H9 (cell line): ENCODE measurements around the gene ELOVL6. TPM values are rescaled to one million over a fixed set of nuclear protein-coding genes. Genes with fewer than 3 reads are reported as not detected.

ENCODE experiments used
- DNase-seq: peaks from one replicate; pipeline ENCODE4 v3.0.0-alpha.2; 2017
- H2AFZ ChIP-seq: one replicate; pipeline ENCODE4 v1.6.1; 2013; ENCODE audit warnings: mild to moderate bottlenecking, low read length, control low read depth, moderate library complexity
- H2AK5ac ChIP-seq: 2 replicates; pipeline ENCODE4 v1.6.1; 2013; ENCODE audit warnings: low read length, control low read depth, mixed read lengths; ENCODE audit not compliant: insufficient read length
- H2BK120ac ChIP-seq: one replicate; pipeline ENCODE4 v1.6.1; 2013; ENCODE audit warnings: low read depth, mild to moderate bottlenecking, low read length, control low read depth, inconsistent platforms; ENCODE audit not compliant: poor library complexity, severe bottlenecking
- H2BK12ac ChIP-seq: 2 replicates; pipeline ENCODE4 v1.6.1; 2013; ENCODE audit warnings: low read length, control low read depth, mixed read lengths, low read depth; ENCODE audit not compliant: insufficient read length
- H2BK15ac ChIP-seq: 2 replicates; pipeline ENCODE4 v1.6.1; 2013; ENCODE audit warnings: low read depth, low read length, control low read depth
- H2BK20ac ChIP-seq: one replicate; pipeline ENCODE4 v1.6.1; 2013; ENCODE audit warnings: low read depth, mild to moderate bottlenecking, low read length, control low read depth, inconsistent platforms; ENCODE audit not compliant: poor library complexity, severe bottlenecking
- H2BK5ac ChIP-seq: 2 replicates; pipeline ENCODE4 v1.6.1; 2013; ENCODE audit warnings: low read length, control low read depth, mixed read lengths; ENCODE audit not compliant: insufficient read length
- H3K14ac ChIP-seq: 2 replicates; pipeline ENCODE4 v1.6.1; 2013; ENCODE audit warnings: low read length, control low read depth; ENCODE audit not compliant: insufficient read depth
- H3K18ac ChIP-seq: 2 replicates; pipeline ENCODE4 v1.6.1; 2013; ENCODE audit warnings: low read depth, mild to moderate bottlenecking, mixed read lengths, low read length, control low read depth; ENCODE audit not compliant: insufficient read length
- H3K23ac ChIP-seq: 2 replicates; pipeline ENCODE4 v1.6.1; 2013; ENCODE audit warnings: low read length, control low read depth, mixed read lengths, low read depth; ENCODE audit not compliant: insufficient read length
- H3K23me2 ChIP-seq: 2 replicates; pipeline ENCODE4 v1.6.1; 2013; ENCODE audit warnings: low read depth, mild to moderate bottlenecking, mixed read lengths, low read length, control low read depth; ENCODE audit not compliant: insufficient read length, poor library complexity, severe bottlenecking
- H3K27ac ChIP-seq: 2 replicates; pipeline ENCODE4 v1.5.1; 2013; ENCODE audit warnings: low read length, control low read depth, mixed read lengths, low read depth; ENCODE audit not compliant: insufficient read length
- H3K27me3 ChIP-seq: 2 replicates; pipeline ENCODE4 v1.6.1; 2013; ENCODE audit warnings: low read length, control low read depth, inconsistent platforms; ENCODE audit not compliant: insufficient read depth
- H3K4ac ChIP-seq: 2 replicates; pipeline ENCODE4 v1.6.1; 2013; ENCODE audit warnings: low read depth, mild to moderate bottlenecking, control low read depth, inconsistent platforms, low read length, moderate library complexity
- H3K4me1 ChIP-seq: 2 replicates; pipeline ENCODE4 v1.6.1; 2013; ENCODE audit warnings: low read length, control low read depth, inconsistent platforms; ENCODE audit not compliant: insufficient read depth
- H3K4me2 ChIP-seq: 2 replicates; pipeline ENCODE4 v1.6.1; 2013; ENCODE audit warnings: low read length, control low read depth, mixed read lengths; ENCODE audit not compliant: insufficient read length, insufficient read depth
- H3K56ac ChIP-seq: 2 replicates; pipeline ENCODE4 v1.6.1; 2013; ENCODE audit warnings: low read depth, mild to moderate bottlenecking, mixed read lengths, low read length, control low read depth; ENCODE audit not compliant: insufficient read length
- H3K79me1 ChIP-seq: 2 replicates; pipeline ENCODE4 v1.6.1; 2013; ENCODE audit warnings: low read depth, mild to moderate bottlenecking, moderate library complexity, low read length, control low read depth, inconsistent platforms; ENCODE audit not compliant: insufficient read depth, poor library complexity, severe bottlenecking
- H3K79me2 ChIP-seq: 2 replicates; pipeline ENCODE4 v1.6.1; 2013; ENCODE audit warnings: low read length, control low read depth, inconsistent platforms; ENCODE audit not compliant: insufficient read depth
- H3K9ac ChIP-seq: 2 replicates; pipeline ENCODE4 v1.6.1; 2013; ENCODE audit warnings: low read length, control low read depth, mixed read lengths; ENCODE audit not compliant: insufficient read length; ENCODE audit errors: extremely low read depth
- H3K9me3 ChIP-seq: one replicate; pipeline ENCODE4 v1.6.1; 2013; ENCODE audit warnings: low read depth, low read length, inconsistent platforms; ENCODE audit not compliant: control insufficient read depth
- H3T11ph ChIP-seq: one replicate; pipeline ENCODE4 v1.6.1; 2013; ENCODE audit warnings: mild to moderate bottlenecking, low read length, control low read depth, inconsistent platforms
- H4K20me1 ChIP-seq: one replicate; pipeline ENCODE4 v1.6.1; 2013; ENCODE audit not compliant: control insufficient read depth, insufficient read length, insufficient read depth
- H4K5ac ChIP-seq: 2 replicates; pipeline ENCODE4 v1.6.1; 2013; ENCODE audit warnings: low read depth, mild to moderate bottlenecking, mixed read lengths, low read length, control low read depth; ENCODE audit not compliant: insufficient read length
- H4K8ac ChIP-seq: replicated peaks from 2 replicates; pipeline ENCODE4 v1.6.1; 2013; ENCODE audit warnings: low read length, control low read depth, mixed read lengths, low read depth; ENCODE audit not compliant: insufficient read length
- H4K91ac ChIP-seq: 2 replicates; pipeline ENCODE4 v1.6.1; 2013; ENCODE audit warnings: low read depth, mild to moderate bottlenecking, moderate library complexity, mixed read lengths, low read length, control low read depth; ENCODE audit not compliant: insufficient read length
- H3K27ac Mint-ChIP-seq, 3 experiments: 2 replicates in 2 of 3; 3 replicates in 1 of 3; pipeline ENCODE4 v1.8.0; 2020 to 2021; ENCODE audit warnings: mixed read lengths in 3 of 3, mild to moderate bottlenecking in 1 of 3, moderate library complexity in 1 of 3
- H3K27me3 Mint-ChIP-seq: 2 replicates; pipeline ENCODE4 v1.8.0; 2021; ENCODE audit warnings: low read depth, mild to moderate bottlenecking, moderate library complexity, mixed read lengths
- H3K36me3 Mint-ChIP-seq, 3 experiments: 2 replicates in 2 of 3; 3 replicates in 1 of 3; pipeline ENCODE4 v1.8.0; 2020 to 2021; ENCODE audit warnings: low read depth in 3 of 3, mixed read lengths in 3 of 3; ENCODE audit not compliant: insufficient read depth in 1 of 3
- H3K4me1 Mint-ChIP-seq, 2 experiments: 2 replicates each; pipeline ENCODE4 v1.8.0; 2020; ENCODE audit warnings: mixed read lengths in 2 of 2
- H3K4me3 Mint-ChIP-seq, 2 experiments: 2 replicates in 1 of 2; 3 replicates in 1 of 2; pipeline ENCODE4 v1.8.0; 2020 to 2021; ENCODE audit warnings: mild to moderate bottlenecking in 2 of 2, mixed read lengths in 2 of 2, moderate library complexity in 1 of 2
- H3K9me3 Mint-ChIP-seq, 2 experiments: 2 replicates in 1 of 2; 3 replicates in 1 of 2; pipeline ENCODE4 v1.8.0; 2020; ENCODE audit warnings: mild to moderate bottlenecking in 2 of 2, mixed read lengths in 2 of 2, moderate library complexity in 1 of 2
- WGBS: extraction: QIAGEN DNeasy Blood & Tissue Kit; methylation state at CpG from one replicate; pipeline ENCODE4 v1.1.7; 2013; ENCODE audit warnings: missing lambda C conversion rate, low lambda C conversion rate, mixed read lengths; ENCODE audit not compliant: insufficient read length; ENCODE audit errors: extremely low coverage; 5-methylcytosine and 5-hydroxymethylcytosine counted together
- total RNA-seq: library from RNA; stranded (reverse); gene quantifications from 2 replicates; pipeline ENCODE4 v1.2.1, GENCODE V29; 2021
- TF ChIP-seq, protein P1 (sequence below): fragments of 200-600 bp; sonication (generic); conservative IDR thresholded peaks from 3 replicates; pipeline ENCODE4 v1.8.0; 2021; ENCODE audit warnings: antibody characterized with exemption, mild to moderate bottlenecking

Gene ELOVL6
- total RNA-seq, 1 experiment from 2014 or later: 64.6 TPM

DNA sequence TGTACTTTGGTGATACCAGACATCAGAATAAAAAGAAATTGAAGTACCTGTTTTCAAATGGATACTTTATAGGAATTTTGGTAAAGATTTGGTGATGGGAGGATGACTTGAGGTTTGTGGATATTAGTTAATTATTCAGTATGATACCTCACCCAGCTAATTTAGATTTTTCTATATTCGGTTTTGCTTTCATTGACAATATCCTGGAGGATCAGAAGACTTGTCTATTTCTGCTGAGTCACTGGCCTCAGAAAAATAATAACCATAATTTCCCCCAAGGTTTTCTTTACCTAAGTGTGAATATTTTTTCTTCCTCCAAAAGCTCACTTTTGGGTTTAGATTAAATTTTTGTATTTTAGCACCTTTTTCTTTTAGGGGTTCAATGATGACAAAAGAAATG is 185.5 kb downstream of the ELOVL6 start:
- Histone ChIP-seq H3K9ac (no peak overlapping the region), H4K20me1 (no peaks in the 10 kb centered on the region), H2BK12ac (no peak overlapping the region), H3K56ac (no peak overlapping the region), H3T11ph (no peak overlapping the region), H3K23ac (no peak overlapping the region), H4K5ac (no peak overlapping the region), H2BK15ac (no peak overlapping the region), H2AFZ (no peak overlapping the region), H3K4me1 (no peaks in the 10 kb centered on the region; the same call in 1 of the 2 replicates), H2BK5ac (no peak overlapping the region), H3K27me3 (no peaks in the 10 kb centered on the region), H3K27ac (no peak overlapping the region), H3K23me2 (no peaks in the 10 kb centered on the region), H2AK5ac (no peak overlapping the region), H3K14ac (no peak overlapping the region), H2BK120ac (no peak overlapping the region), H4K8ac (no peak overlapping the region), H3K4me2 (no peak overlapping the region), H3K4ac (no peak overlapping the region), H3K79me1 (no peaks in the 10 kb centered on the region), H3K9me3 (no peaks in the 10 kb centered on the region), H2BK20ac (no peak overlapping the region), H4K91ac (no peak overlapping the region), H3K18ac (no peak overlapping the region), H3K79me2 (no peaks in the 10 kb centered on the region)
- no peak overlapping the region for H3K4me3 Mint-ChIP-seq
- TF ChIP-seq, protein P1, sequence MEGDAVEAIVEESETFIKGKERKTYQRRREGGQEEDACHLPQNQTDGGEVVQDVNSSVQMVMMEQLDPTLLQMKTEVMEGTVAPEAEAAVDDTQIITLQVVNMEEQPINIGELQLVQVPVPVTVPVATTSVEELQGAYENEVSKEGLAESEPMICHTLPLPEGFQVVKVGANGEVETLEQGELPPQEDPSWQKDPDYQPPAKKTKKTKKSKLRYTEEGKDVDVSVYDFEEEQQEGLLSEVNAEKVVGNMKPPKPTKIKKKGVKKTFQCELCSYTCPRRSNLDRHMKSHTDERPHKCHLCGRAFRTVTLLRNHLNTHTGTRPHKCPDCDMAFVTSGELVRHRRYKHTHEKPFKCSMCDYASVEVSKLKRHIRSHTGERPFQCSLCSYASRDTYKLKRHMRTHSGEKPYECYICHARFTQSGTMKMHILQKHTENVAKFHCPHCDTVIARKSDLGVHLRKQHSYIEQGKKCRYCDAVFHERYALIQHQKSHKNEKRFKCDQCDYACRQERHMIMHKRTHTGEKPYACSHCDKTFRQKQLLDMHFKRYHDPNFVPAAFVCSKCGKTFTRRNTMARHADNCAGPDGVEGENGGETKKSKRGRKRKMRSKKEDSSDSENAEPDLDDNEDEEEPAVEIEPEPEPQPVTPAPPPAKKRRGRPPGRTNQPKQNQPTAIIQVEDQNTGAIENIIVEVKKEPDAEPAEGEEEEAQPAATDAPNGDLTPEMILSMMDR: no peak
- no peak for DNase-seq
- H3K4me1 Mint-ChIP-seq: peaks cover 7 to 13% of the 10 kb centered on the region in 2 experiments
- H3K27me3 Mint-ChIP-seq: no peaks in the 10 kb centered on the region
- peaks cover 10% of the 10 kb centered on the region in 2 experiments; a peak in 4 of 5 replicates for H3K9me3 Mint-ChIP-seq
- no CpG with 5 or more reads among the region's 1 CpG for WGBS
- H3K27ac Mint-ChIP-seq: no peak overlapping the region
- H3K36me3 Mint-ChIP-seq: peaks cover 0 to 11% (median 6%) of the 10 kb centered on the region in 3 experiments; a peak in 4 of 7 replicates
